CD14-positive monocyte (primary cell): Measurements from ENCODE around the gene CSNK1D. TPM values are rescaled to one million over a fixed set of nuclear protein-coding genes. Genes with fewer than 3 reads are reported as not detected.

Source experiments
- DNase-seq, 3 donors: peaks; one replicate each; pipeline ENCODE4 v3.0.0-alpha.2; 2011 to 2022
- H2AFZ ChIP-seq: 2 replicates; pipeline ENCODE4 v1.6.0; 2012; ENCODE audit warnings: mild to moderate bottlenecking, low read depth, low read length, inconsistent platforms; ENCODE audit not compliant: insufficient read depth, poor library complexity, severe bottlenecking
- H3K27ac ChIP-seq, 2 donors: 1 replicate in 1 of 2; 2 replicates in 1 of 2; pipeline ENCODE4 v1.5.1; 2012 to 2013; ENCODE audit warnings: low read length in 2 of 2, control low read depth in 1 of 2, inconsistent platforms in 1 of 2, low read depth in 1 of 2, mild to moderate bottlenecking in 1 of 2
- H3K27me3 ChIP-seq, 2 donors: one replicate each; pipeline versions ENCODE4 v1.6.0 to v1.6.1; 2011 to 2013; ENCODE audit warnings: low read length in 2 of 2; ENCODE audit not compliant: control insufficient read depth in 2 of 2, insufficient read depth in 2 of 2
- H3K36me3 ChIP-seq, 2 donors: replicated peaks in 1 of 2; 1 replicate in 1 of 2; 2 replicates in 1 of 2; pipeline versions ENCODE4 v1.5.1 to v1.6.1; 2012 to 2013; ENCODE audit warnings: low read length in 2 of 2, control low read depth in 1 of 2, inconsistent platforms in 1 of 2, mild to moderate bottlenecking in 1 of 2; ENCODE audit not compliant: insufficient read depth in 2 of 2, control insufficient read depth in 1 of 2
- H3K4me1 ChIP-seq, 2 donors: 1 replicate in 1 of 2; 2 replicates in 1 of 2; pipeline versions ENCODE4 v1.5.1 to v1.6.1; 2012 to 2013; ENCODE audit warnings: low read length in 2 of 2, control low read depth in 1 of 2, inconsistent platforms in 1 of 2, mild to moderate bottlenecking in 1 of 2, moderate library complexity in 1 of 2; ENCODE audit not compliant: insufficient read depth in 2 of 2, control insufficient read depth in 1 of 2
- H3K4me2 ChIP-seq: replicated peaks from 2 replicates; pipeline ENCODE3; 2012; ENCODE audit warnings: low read length, moderate library complexity, mild to moderate bottlenecking; ENCODE audit not compliant: poor library complexity, severe bottlenecking; ENCODE audit errors: extremely low read depth
- H3K4me3 ChIP-seq, 3 experiments: fragments of 200-600 bp in 1 of 3; sonication (generic) in 1 of 3; replicated peaks in 1 of 3; 1 replicate in 2 of 3; 2 replicates in 1 of 3; pipeline ENCODE4 v1.5.1; 2011 to 2013; ENCODE audit warnings: low read length in 3 of 3, mild to moderate bottlenecking in 3 of 3, control low read depth in 2 of 3, low read depth in 2 of 3, inconsistent platforms in 1 of 3, moderate library complexity in 1 of 3
- H3K79me2 ChIP-seq: 2 replicates; pipeline ENCODE4 v1.6.0; 2012; ENCODE audit warnings: mild to moderate bottlenecking, control low read depth, inconsistent platforms, low read length, moderate library complexity; ENCODE audit not compliant: insufficient read depth
- H3K9ac ChIP-seq: 2 replicates; pipeline ENCODE4 v1.6.0; 2017; ENCODE audit warnings: low read length, mild to moderate bottlenecking; ENCODE audit not compliant: insufficient read depth, poor library complexity, severe bottlenecking
- H3K9me3 ChIP-seq, 2 donors: replicated peaks in 1 of 2; 1 replicate in 1 of 2; 2 replicates in 1 of 2; pipeline versions ENCODE4 v1.5.1 to v1.6.1; 2012 to 2013; ENCODE audit warnings: low read length in 2 of 2, control low read depth in 1 of 2; ENCODE audit not compliant: control insufficient read depth in 1 of 2, insufficient read depth in 1 of 2
- H4K20me1 ChIP-seq: 2 replicates; pipeline ENCODE4 v1.6.0; 2012; ENCODE audit warnings: mild to moderate bottlenecking, low read length, control low read depth, moderate library complexity; ENCODE audit not compliant: insufficient read depth
- H3K27ac Mint-ChIP-seq, 7 donors: one replicate each; pipeline ENCODE4 v1.8.0; 2020; ENCODE audit warnings: mild to moderate bottlenecking in 7 of 7, mixed read lengths in 7 of 7, moderate library complexity in 6 of 7, inconsistent platforms in 2 of 7
- H3K27me3 Mint-ChIP-seq, 3 donors: one replicate each; pipeline ENCODE4 v1.8.0; 2021 to 2022; ENCODE audit warnings: low read depth in 3 of 3, mild to moderate bottlenecking in 3 of 3, mixed read lengths in 3 of 3, moderate library complexity in 3 of 3, inconsistent platforms in 1 of 3
- H3K36me3 Mint-ChIP-seq, 2 donors: one replicate each; pipeline ENCODE4 v1.8.0; 2020; ENCODE audit warnings: mixed read lengths in 2 of 2, inconsistent platforms in 1 of 2, mild to moderate bottlenecking in 1 of 2
- H3K4me1 Mint-ChIP-seq: one replicate; pipeline ENCODE4 v1.8.0; 2020; ENCODE audit warnings: mild to moderate bottlenecking, mixed read lengths
- H3K4me3 Mint-ChIP-seq, 2 donors: one replicate each; pipeline ENCODE4 v1.8.0; 2020; ENCODE audit warnings: mild to moderate bottlenecking in 2 of 2, mixed read lengths in 2 of 2, moderate library complexity in 1 of 2
- H3K9me3 Mint-ChIP-seq, 7 donors: one replicate each; pipeline ENCODE4 v1.8.0; 2020 to 2022; ENCODE audit warnings: mixed read lengths in 7 of 7, mild to moderate bottlenecking in 6 of 7, moderate library complexity in 6 of 7, inconsistent platforms in 2 of 7
- WGBS: methylation state at CpG from one replicate; pipeline ENCODE4 v1.1.5; 2013; ENCODE audit warnings: missing lambda C conversion rate; ENCODE audit not compliant: insufficient coverage; 5-methylcytosine and 5-hydroxymethylcytosine counted together
- intact Hi-C, 2 donors: fragments of 100-400 bp; cut with micrococcal nuclease; formaldehyde crosslinking; loops; one replicate each; pipeline versions ENCODE4 v1.15.0 to v1.15.1; 2023
- polyA plus RNA-seq, 3 donors: library from polyadenylated mRNA; depleted of rRNA in 1 of 3; unstranded in 2 of 3; stranded (reverse) in 1 of 3; fragments of 300-500 nt in 2 of 3; fragments of >200 nt in 1 of 3; fragmentation: Illumina TruSeq in 2 of 3; gene quantifications; 1 replicate in 2 of 3; 2 replicates in 1 of 3; pipeline ENCODE4 v1.2.3, GENCODE V29; 2012 to 2021
- TF ChIP-seq, protein P1 (sequence below): fragments of 200-600 bp; IDR thresholded peaks from one replicate; pipeline ENCODE4 v1.8.0; 2022; ENCODE audit warnings: antibody characterized with exemption, mild to moderate bottlenecking

CSNK1D gene
- polyA plus RNA-seq, 3 donors: 47.0 to 299 (median 60.9) TPM

DNA sequence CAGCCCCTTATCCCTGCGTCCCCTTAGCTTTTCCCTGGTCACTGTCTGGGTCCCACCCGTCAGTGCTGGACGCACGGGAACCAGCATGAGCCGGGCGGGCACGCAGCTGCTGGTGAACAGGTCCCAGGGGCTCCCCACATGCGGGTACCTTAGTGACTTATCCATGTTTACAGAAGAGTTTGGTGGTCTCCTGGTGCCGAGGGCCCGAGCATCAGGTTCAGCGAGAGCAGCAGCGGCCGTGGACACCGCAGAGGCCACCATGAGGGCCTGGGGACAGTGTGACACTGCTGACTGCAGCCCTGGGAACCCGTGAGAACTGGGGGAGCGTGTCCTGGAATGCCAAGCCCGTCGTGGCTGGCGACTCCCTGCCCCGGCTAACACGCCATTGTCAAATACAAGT lies 37.4 kb upstream of the CSNK1D start:
- Histone ChIP-seq H3K36me3 (no peaks in the 10 kb centered on the region), H4K20me1 (peaks cover 5% of the 10 kb centered on the region), H3K4me2 (no peak overlapping the region), H3K27me3 (peaks cover 0 to 8% of the 10 kb centered on the region in 2 donors), H3K79me2 (no peaks in the 10 kb centered on the region), H3K27ac (no peak overlapping the region), H3K9ac (no peak overlapping the region), H2AFZ (no peak overlapping the region), H3K4me3 (no peak overlapping the region), H3K4me1 (peaks cover 18 to 20% of the 10 kb centered on the region in 2 donors), H3K9me3 (no peaks in the 10 kb centered on the region)
- intact Hi-C loops: no loop called here
- peaks cover 0 to 6% (median 3%) of the 10 kb centered on the region in 7 donors for H3K9me3 Mint-ChIP-seq
- peak overlapping the region in 1 of 7 donors; percentile 72 for H3K27ac Mint-ChIP-seq
- TF ChIP-seq, protein P1, sequence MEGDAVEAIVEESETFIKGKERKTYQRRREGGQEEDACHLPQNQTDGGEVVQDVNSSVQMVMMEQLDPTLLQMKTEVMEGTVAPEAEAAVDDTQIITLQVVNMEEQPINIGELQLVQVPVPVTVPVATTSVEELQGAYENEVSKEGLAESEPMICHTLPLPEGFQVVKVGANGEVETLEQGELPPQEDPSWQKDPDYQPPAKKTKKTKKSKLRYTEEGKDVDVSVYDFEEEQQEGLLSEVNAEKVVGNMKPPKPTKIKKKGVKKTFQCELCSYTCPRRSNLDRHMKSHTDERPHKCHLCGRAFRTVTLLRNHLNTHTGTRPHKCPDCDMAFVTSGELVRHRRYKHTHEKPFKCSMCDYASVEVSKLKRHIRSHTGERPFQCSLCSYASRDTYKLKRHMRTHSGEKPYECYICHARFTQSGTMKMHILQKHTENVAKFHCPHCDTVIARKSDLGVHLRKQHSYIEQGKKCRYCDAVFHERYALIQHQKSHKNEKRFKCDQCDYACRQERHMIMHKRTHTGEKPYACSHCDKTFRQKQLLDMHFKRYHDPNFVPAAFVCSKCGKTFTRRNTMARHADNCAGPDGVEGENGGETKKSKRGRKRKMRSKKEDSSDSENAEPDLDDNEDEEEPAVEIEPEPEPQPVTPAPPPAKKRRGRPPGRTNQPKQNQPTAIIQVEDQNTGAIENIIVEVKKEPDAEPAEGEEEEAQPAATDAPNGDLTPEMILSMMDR: no peak
- H3K4me1 Mint-ChIP-seq: peaks cover 21% of the 10 kb centered on the region
- no peak overlapping the region for H3K4me3 Mint-ChIP-seq
- peaks cover 22 to 38% (median 34%) of the 10 kb centered on the region in 3 donors for H3K27me3 Mint-ChIP-seq
- DNase-seq: no peak
- WGBS: 92% methylated on average over 18 of the region's 21 CpGs
- no peaks in the 10 kb centered on the region for H3K36me3 Mint-ChIP-seq

DNA sequence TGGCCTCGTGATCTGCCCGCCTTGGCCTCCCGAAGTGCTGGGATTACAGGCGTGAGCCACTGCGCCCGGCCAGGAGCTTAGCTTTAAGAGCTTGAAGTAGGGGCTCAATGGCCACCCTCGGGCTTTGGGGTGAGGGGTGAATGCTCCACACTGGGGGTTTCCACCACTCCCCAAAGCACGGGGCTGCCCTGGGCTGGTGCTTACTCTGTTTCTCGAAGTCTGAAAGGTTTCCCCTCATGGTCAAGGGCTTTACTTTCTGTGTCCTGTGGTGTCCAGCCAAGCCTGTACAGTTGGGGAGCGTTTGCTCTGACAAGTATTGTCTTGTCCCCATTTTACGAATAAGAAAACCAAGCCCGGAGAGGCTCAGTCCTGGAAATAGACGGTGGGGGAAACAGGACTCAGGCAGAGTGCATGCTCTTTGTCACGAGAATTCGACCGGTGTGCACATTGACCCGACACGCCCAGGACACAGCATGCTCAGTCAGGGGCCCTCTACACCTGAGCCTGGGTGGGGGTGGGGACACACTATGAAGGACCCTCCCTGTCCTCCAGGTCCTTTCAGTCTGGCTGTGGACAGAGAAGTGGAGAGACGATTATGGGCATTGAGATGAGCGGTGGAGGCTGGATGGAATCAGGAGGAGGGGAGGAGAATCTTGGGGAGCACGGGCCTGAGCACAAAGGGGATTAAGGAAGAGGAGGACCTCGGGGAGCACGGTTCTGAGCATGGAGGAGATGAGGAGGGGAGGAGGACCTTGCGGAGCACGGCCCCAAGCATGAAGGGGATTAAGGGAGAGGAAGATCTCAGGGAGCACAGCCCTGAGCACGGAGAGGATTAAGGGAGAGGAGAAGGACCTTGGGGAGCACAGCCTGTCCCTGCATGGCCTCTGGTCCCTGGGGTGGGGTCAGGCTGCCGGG lies 36.4 kb upstream of the CSNK1D start:
- H3K4me3 ChIP-seq: no peak overlapping the region
- H2AFZ ChIP-seq: no peak overlapping the region
- WGBS: 93% methylated on average over 24 of the region's 27 CpGs
- TF ChIP-seq, protein P1: no peak
- H3K27me3 ChIP-seq: peaks cover 0 to 5% of the 10 kb centered on the region in 2 donors
- H3K9me3 Mint-ChIP-seq: peaks cover 0 to 5% (median 0%) of the 10 kb centered on the region in 7 donors
- no peak overlapping the region for H3K27ac Mint-ChIP-seq
- H3K27ac ChIP-seq: no peak overlapping the region
- peaks cover 16% of the 10 kb centered on the region for H3K4me1 Mint-ChIP-seq
- no peaks in the 10 kb centered on the region for H3K9me3 ChIP-seq
- H3K4me2 ChIP-seq: no peak overlapping the region
- DNase-seq: no peak
- no peaks in the 10 kb centered on the region for H4K20me1 ChIP-seq
- no peaks in the 10 kb centered on the region for H3K79me2 ChIP-seq
- H3K36me3 ChIP-seq: no peaks in the 10 kb centered on the region
- no peak overlapping the region for H3K9ac ChIP-seq
- intact Hi-C loops: no loop called here
- H3K36me3 Mint-ChIP-seq: no peaks in the 10 kb centered on the region
- peaks cover 8 to 10% of the 10 kb centered on the region in 2 donors for H3K4me1 ChIP-seq
- peaks cover 18 to 37% (median 28%) of the 10 kb centered on the region in 3 donors for H3K27me3 Mint-ChIP-seq
- no peak overlapping the region for H3K4me3 Mint-ChIP-seq
